K562 (cell line): ENCODE measurements around the gene PBX4. TPM values are rescaled to one million over a fixed set of nuclear protein-coding genes. Genes with fewer than 3 reads are reported as not detected.

ENCODE experiments used
- C11orf30 ChIP-seq: fragments of 450-650 bp; IDR thresholded peaks from 2 replicates; pipeline ENCODE4 v1.6.1; 2016; ENCODE audit warnings: low read depth, mild to moderate bottlenecking
- ETS1 ChIP-seq: conservative IDR thresholded peaks from 2 replicates; pipeline ENCODE4 v1.6.1; 2011; ENCODE audit warnings: low read depth, mild to moderate bottlenecking, low read length; ENCODE audit not compliant: control insufficient read depth
- JUNB ChIP-seq: fragments of 450-650 bp; formaldehyde crosslinking; conservative IDR thresholded peaks from 2 replicates; pipeline ENCODE4 v1.4.0; 2020; ENCODE audit warnings: mild to moderate bottlenecking
- MAZ ChIP-seq, 2 experiments: fragments of 450-650 bp in 1 of 2; sonication (generic) in 1 of 2; formaldehyde crosslinking; IDR thresholded peaks in 1 of 2; conservative IDR thresholded peaks in 1 of 2; 2 replicates each; pipeline versions ENCODE4 v1.4.0 to v1.5.0; 2020; ENCODE audit warnings: mild to moderate bottlenecking in 1 of 2, missing genetic modification reagents in 1 of 2
- NR0B1 ChIP-seq: fragments of 450-650 bp; IDR thresholded peaks from one replicate; pipeline ENCODE4 v1.6.1; 2018; ENCODE audit warnings: mild to moderate bottlenecking, moderate library complexity; ENCODE audit not compliant: partially characterized antibody
- NR2C1 ChIP-seq, 2 experiments: fragments of 450-650 bp; IDR thresholded peaks; 2 replicates each; pipeline ENCODE4 v1.6.1; 2017; ENCODE audit warnings: mild to moderate bottlenecking in 2 of 2, antibody characterized with exemption in 1 of 2, inconsistent platforms in 1 of 2, missing compliant biosample characterization in 1 of 2, missing genetic modification characterization in 1 of 2
- NUFIP1 ChIP-seq: fragments of 450-650 bp; IDR thresholded peaks from 2 replicates; pipeline ENCODE4 v1.6.1; 2018; ENCODE audit not compliant: partially characterized antibody
- PRPF4 ChIP-seq: fragments of 200-400 bp; formaldehyde crosslinking; IDR thresholded peaks from one replicate; pipeline ENCODE4 v1.6.1; 2017; ENCODE audit warnings: low read length, low read depth, mild to moderate bottlenecking; ENCODE audit not compliant: insufficient read depth, poor library complexity, severe bottlenecking
- RBM22 ChIP-seq: fragments of 200-400 bp; formaldehyde crosslinking; IDR thresholded peaks from 2 replicates; pipeline ENCODE4 v1.6.1; 2018; ENCODE audit warnings: low read length, low read depth; ENCODE audit not compliant: poor library complexity, severe bottlenecking
- RCOR1 ChIP-seq, 2 experiments: IDR thresholded peaks; 2 replicates each; pipeline ENCODE4 v1.6.1; 2012; ENCODE audit warnings: low read depth in 2 of 2, low read length in 2 of 2, borderline replicate concordance in 1 of 2, improper control_type of control experiment in 1 of 2
- RFX7 ChIP-seq: fragments of 250-450 bp; sonication (Bioruptor Pico); IDR thresholded peaks from 2 replicates; pipeline ENCODE4 v1.5.1; 2021; ENCODE audit warnings: mild to moderate bottlenecking
- SIRT6 ChIP-seq: IDR thresholded peaks from one replicate; pipeline ENCODE4 v1.6.1; 2012; ENCODE audit warnings: low read depth, mild to moderate bottlenecking, control low read depth, inconsistent platforms, low read length, moderate library complexity
- U2AF2 ChIP-seq: fragments of 200-400 bp; formaldehyde crosslinking; optimal IDR thresholded peaks from 2 replicates; pipeline ENCODE3; 2017; ENCODE audit warnings: low read depth, mild to moderate bottlenecking, low read length
- ZNF12 ChIP-seq: sonication (generic); formaldehyde crosslinking; IDR thresholded peaks from 2 replicates; pipeline ENCODE4 v1.4.0; 2020; ENCODE audit warnings: mild to moderate bottlenecking, missing genetic modification reagents
- polyA plus RNA-seq, 8 experiments: library from polyadenylated mRNA; depleted of rRNA in 4 of 8; stranded (reverse) in 5 of 8; unstranded in 3 of 8; fragments of >200 nt; fragmentation: Nextera tagmentation in 2 of 8; fragmentation: Illumina TruSeq in 1 of 8; extraction: Ambion mirVana in 2 of 8; extraction: Trizol in 1 of 8; gene quantifications; 2 replicates each; pipeline versions ENCODE4 v1.2.1 to v1.2.3, GENCODE V29; 2011 to 2014; ENCODE audit warnings: inconsistent platforms in 1 of 8, missing spikeins in 1 of 8
- total RNA-seq, 7 experiments: library from RNA; depleted of rRNA in 6 of 7; stranded (reverse); fragments of >200 nt in 6 of 7; fragmentation: Illumina TruSeq in 2 of 7; extraction: Trizol in 2 of 7; gene quantifications; 2 replicates each; pipeline versions ENCODE4 v1.2.1 to v1.2.3, GENCODE V29; 2011 to 2021; ENCODE audit warnings: low replicate concordance in 1 of 7
- TF ChIP-seq, protein P1 (sequence below): fragments of 200-800 bp; sonication (Bioruptor generic); IDR thresholded peaks from 2 replicates; pipeline ENCODE4 v1.6.1; 2017; ENCODE audit warnings: missing genetic modification characterization, missing compliant biosample characterization
- TF ChIP-seq, protein P2 (sequence below), 2 experiments: IDR thresholded peaks in 1 of 2; conservative IDR thresholded peaks in 1 of 2; 2 replicates each; pipeline ENCODE4 v1.6.1; 2016; ENCODE audit warnings: low read depth in 2 of 2, mild to moderate bottlenecking in 1 of 2, missing compliant biosample characterization in 1 of 2, missing genetic modification characterization in 1 of 2, moderate library complexity in 1 of 2
- TF ChIP-seq, protein P3 (sequence below): sonication (generic); formaldehyde crosslinking; IDR thresholded peaks from 2 replicates; pipeline ENCODE4 v1.8.0; 2022; ENCODE audit warnings: mild to moderate bottlenecking, missing genetic modification reagents

Gene PBX4
- total and polyA plus RNA-seq, 9 of the 15 experiments (the other 6 are each of a cell fraction or from before 2014, with no cell fraction given) = 0.11 to 3.8 (median 1.6) TPM; not detected in 1

- TF ChIP-seq, protein P1, sequence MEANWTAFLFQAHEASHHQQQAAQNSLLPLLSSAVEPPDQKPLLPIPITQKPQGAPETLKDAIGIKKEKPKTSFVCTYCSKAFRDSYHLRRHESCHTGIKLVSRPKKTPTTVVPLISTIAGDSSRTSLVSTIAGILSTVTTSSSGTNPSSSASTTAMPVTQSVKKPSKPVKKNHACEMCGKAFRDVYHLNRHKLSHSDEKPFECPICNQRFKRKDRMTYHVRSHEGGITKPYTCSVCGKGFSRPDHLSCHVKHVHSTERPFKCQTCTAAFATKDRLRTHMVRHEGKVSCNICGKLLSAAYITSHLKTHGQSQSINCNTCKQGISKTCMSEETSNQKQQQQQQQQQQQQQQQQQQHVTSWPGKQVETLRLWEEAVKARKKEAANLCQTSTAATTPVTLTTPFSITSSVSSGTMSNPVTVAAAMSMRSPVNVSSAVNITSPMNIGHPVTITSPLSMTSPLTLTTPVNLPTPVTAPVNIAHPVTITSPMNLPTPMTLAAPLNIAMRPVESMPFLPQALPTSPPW (CRISPR knock-in tag) = peak; percentile 48; the same call in 1 of the 2 replicates
- TF ChIP-seq C11orf30 (peak; percentile 66), ETS1 (0 out of 2 replicates have a peak, but pooled peaks have one; percentile 46), U2AF2 (no peak), NR0B1 (no peak), NUFIP1 (no peak), RFX7 (CRISPR knock-in tag) (no peak), PRPF4 (no peak), JUNB (CRISPR knock-in tag) (no peak), MAZ (CRISPR knock-in tag; conservative IDR thresholded peaks at IDR 0.05 in 1 of 2, IDR thresholded peaks at IDR 0.05 in 1 of 2) (peak in 1 of 2 experiments; percentile 60; a peak in 3 of 4 replicates), NR2C1 (IDR thresholded peaks at IDR 0.05) (peak; percentile 94), NR2C1 (tag; IDR thresholded peaks at IDR 0.05) (peak; percentile 98), ZNF12 (CRISPR knock-in tag) (0 out of 2 replicates have a peak, but pooled peaks have one; percentile 60), RBM22 (peak; percentile 55), SIRT6 (no peak), RCOR1 (IDR thresholded peaks at IDR 0.05; ENCODE audit: borderline replicate concordance in 1 of 2, low read depth in 2 of 2, low read length in 2 of 2) (no peak)
- TF ChIP-seq, protein P2, sequence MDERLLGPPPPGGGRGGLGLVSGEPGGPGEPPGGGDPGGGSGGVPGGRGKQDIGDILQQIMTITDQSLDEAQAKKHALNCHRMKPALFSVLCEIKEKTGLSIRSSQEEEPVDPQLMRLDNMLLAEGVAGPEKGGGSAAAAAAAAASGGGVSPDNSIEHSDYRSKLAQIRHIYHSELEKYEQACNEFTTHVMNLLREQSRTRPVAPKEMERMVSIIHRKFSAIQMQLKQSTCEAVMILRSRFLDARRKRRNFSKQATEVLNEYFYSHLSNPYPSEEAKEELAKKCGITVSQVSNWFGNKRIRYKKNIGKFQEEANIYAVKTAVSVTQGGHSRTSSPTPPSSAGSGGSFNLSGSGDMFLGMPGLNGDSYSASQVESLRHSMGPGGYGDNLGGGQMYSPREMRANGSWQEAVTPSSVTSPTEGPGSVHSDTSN (CRISPR knock-in tag; IDR thresholded peaks at IDR 0.05; ENCODE audit: low read depth) = no peak
- TF ChIP-seq, protein P2 (tag; conservative IDR thresholded peaks at IDR 0.05; ENCODE audit: low read depth) = 0 out of 2 replicates have a peak, but pooled peaks have one; percentile 7
- TF ChIP-seq, protein P3, sequence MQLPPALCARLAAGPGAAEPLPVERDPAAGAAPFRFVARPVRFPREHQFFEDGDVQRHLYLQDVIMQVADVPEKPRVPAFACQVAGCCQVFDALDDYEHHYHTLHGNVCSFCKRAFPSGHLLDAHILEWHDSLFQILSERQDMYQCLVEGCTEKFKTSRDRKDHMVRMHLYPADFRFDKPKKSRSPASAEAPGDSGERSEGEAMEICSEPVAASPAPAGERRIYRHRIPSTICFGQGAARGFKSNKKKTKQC (CRISPR knock-in tag) = no peak
These were observed 45.0 kb upstream of the PBX4 start, which contains the start of gene ATP13A1 (continued) for GRCh38 chr19:19663256-19664120.
